Neural cell (in vitro differentiated cells): ENCODE data around the gene SLC35A2. TPM values are rescaled to one million over a fixed set of nuclear protein-coding genes. Genes with fewer than 3 reads are reported as not detected.

Experiments used
- H2AFZ ChIP-seq: fragments of 200-600, 300-800 bp; sonication (generic), shearing (Covaris generic); 2 replicates; pipeline ENCODE4 v1.6.0; 2014; ENCODE audit warnings: low read depth, mild to moderate bottlenecking, antibody characterized with exemption, low read length, moderate library complexity
- H3F3A ChIP-seq: fragments of 200-600 bp; shearing (Covaris generic); 2 replicates; pipeline ENCODE4 v1.6.1; 2016; ENCODE audit warnings: mild to moderate bottlenecking, moderate library complexity, mixed read lengths, antibody characterized with exemption, low read length; ENCODE audit not compliant: insufficient read depth, poor library complexity, severe bottlenecking
- H3K27ac ChIP-seq: fragments of 200-600, 300-800 bp; sonication (generic), shearing (Covaris generic); 2 replicates; pipeline ENCODE4 v1.5.1; 2014; ENCODE audit warnings: mild to moderate bottlenecking, low read length, moderate library complexity
- H3K27me3 ChIP-seq: fragments of 300-800, 200-600 bp; sonication (generic), shearing (Covaris generic); 2 replicates; pipeline ENCODE4 v1.6.0; 2014; ENCODE audit warnings: mild to moderate bottlenecking, low read depth, low read length, moderate library complexity; ENCODE audit not compliant: insufficient read depth
- H3K36me3 ChIP-seq: fragments of 300-800, 200-600 bp; sonication (generic), shearing (Covaris generic); 2 replicates; pipeline ENCODE4 v1.5.1; 2014; ENCODE audit warnings: mild to moderate bottlenecking, antibody characterized with exemption, low read length, moderate library complexity; ENCODE audit not compliant: insufficient read depth
- H3K4me2 ChIP-seq: fragments of 300-800, 200-600 bp; sonication (generic), shearing (Covaris generic); 2 replicates; pipeline ENCODE4 v1.6.0; 2014; ENCODE audit warnings: mild to moderate bottlenecking, low read length
- H3K4me3 ChIP-seq: fragments of 300-800, 200-600 bp; sonication (generic), shearing (Covaris generic); 2 replicates; pipeline ENCODE4 v1.5.1; 2014; ENCODE audit warnings: mild to moderate bottlenecking, low read length, moderate library complexity
- H3K79me2 ChIP-seq: fragments of 200-600 bp; shearing (Covaris generic); replicated peaks from 2 replicates; pipeline ENCODE4 v1.6.0; 2014; ENCODE audit warnings: mild to moderate bottlenecking, low read length, moderate library complexity; ENCODE audit not compliant: insufficient read depth
- H3K9ac ChIP-seq: fragments of 300-800, 200-600 bp; sonication (generic), shearing (Covaris generic); 2 replicates; pipeline ENCODE4 v1.6.1; 2016; ENCODE audit warnings: mild to moderate bottlenecking, low read length, mixed read lengths
- H3K9me2 ChIP-seq: fragments of 200-600 bp; shearing (Covaris generic); 2 replicates; pipeline ENCODE4 v1.6.1; 2016; ENCODE audit warnings: mild to moderate bottlenecking, low read length, mixed read lengths; ENCODE audit not compliant: insufficient read depth
- H3K9me3 ChIP-seq: fragments of 200-600, 300-800 bp; sonication (generic), shearing (Covaris generic); 2 replicates; pipeline ENCODE4 v1.6.1; 2016; ENCODE audit warnings: mild to moderate bottlenecking, mixed run types, low read length, moderate library complexity, mixed read lengths
- H4K20me1 ChIP-seq: fragments of 200-600 bp; shearing (Covaris generic); 2 replicates; pipeline ENCODE4 v1.6.1; 2016; ENCODE audit warnings: mild to moderate bottlenecking, mixed run types; ENCODE audit not compliant: insufficient read depth
- CTCF ChIP-seq: fragments of 450-650 bp; IDR thresholded peaks from 2 replicates; pipeline ENCODE4 v1.5.1; 2014; ENCODE audit warnings: antibody characterized with exemption, mild to moderate bottlenecking, moderate library complexity; ENCODE audit not compliant: poor library complexity, severe bottlenecking
- EP300 ChIP-seq: fragments of 450-650 bp; conservative IDR thresholded peaks from 2 replicates; pipeline ENCODE4 v1.6.1; 2014; ENCODE audit warnings: antibody characterized with exemption, mild to moderate bottlenecking, moderate library complexity; ENCODE audit not compliant: poor library complexity, severe bottlenecking
- EZH2 ChIP-seq: fragments of 200-600, 300-800 bp; shearing (Covaris generic), sonication (generic); IDR thresholded peaks from 2 replicates; pipeline ENCODE4 v1.6.1; 2014; ENCODE audit warnings: antibody characterized with exemption, low read length, borderline replicate concordance, mild to moderate bottlenecking; ENCODE audit not compliant: insufficient read depth, poor library complexity, severe bottlenecking
- MXI1 ChIP-seq: fragments of 450-650 bp; conservative IDR thresholded peaks from 2 replicates; pipeline ENCODE4 v1.6.1; 2014; ENCODE audit warnings: antibody characterized with exemption, mild to moderate bottlenecking; ENCODE audit not compliant: poor library complexity, severe bottlenecking
- POLR2AphosphoS5 ChIP-seq: IDR thresholded peaks from 2 replicates; pipeline ENCODE4 v1.6.1; 2012
- RAD21 ChIP-seq: fragments of 450-650 bp; conservative IDR thresholded peaks from 2 replicates; pipeline ENCODE4 v1.6.1; 2014; ENCODE audit warnings: antibody characterized with exemption, mild to moderate bottlenecking, moderate library complexity
- REST ChIP-seq: IDR thresholded peaks from 2 replicates; pipeline ENCODE4 v1.6.1; 2012; ENCODE audit warnings: borderline replicate concordance
- SMC3 ChIP-seq: fragments of 450-650 bp; conservative IDR thresholded peaks from 2 replicates; pipeline ENCODE4 v1.6.1; 2014; ENCODE audit warnings: antibody characterized with exemption, mild to moderate bottlenecking, moderate library complexity; ENCODE audit not compliant: poor library complexity
- TAF1 ChIP-seq: IDR thresholded peaks from 2 replicates; pipeline ENCODE4 v1.6.1; 2012; ENCODE audit warnings: low read depth
- polyA plus RNA-seq: library from polyadenylated mRNA; depleted of rRNA; stranded (reverse); fragments of >200 nt; gene quantifications from 2 replicates; pipeline ENCODE4 v1.2.3, GENCODE V29; 2014

SLC35A2 gene
- polyA plus RNA-seq, 1 donor from 2014 or later = 20.7 TPM

GRCh38 chrX:48924270-48924669 is 12.8 kb upstream of the SLC35A2 start:
- no peaks in the 10 kb centered on the region for H3K79me2 ChIP-seq
- H3K27me3 ChIP-seq = no peaks in the 10 kb centered on the region
- no peaks in the 10 kb centered on the region for H3K9me2 ChIP-seq
- no peaks in the 10 kb centered on the region for H4K20me1 ChIP-seq
- H2AFZ ChIP-seq = no peak overlapping the region
- H3K36me3 ChIP-seq = no peaks in the 10 kb centered on the region
- H3K9ac ChIP-seq = no peak overlapping the region
- no peak overlapping the region for H3K4me2 ChIP-seq
- H3K27ac ChIP-seq = no peak overlapping the region
- TF ChIP-seq TAF1 (no peak), MXI1 (no peak), REST (no peak), EP300 (no peak)
- no peak overlapping the region for H3K4me3 ChIP-seq
- no peaks in the 10 kb centered on the region for H3F3A ChIP-seq
- no peaks in the 10 kb centered on the region for H3K9me3 ChIP-seq

GRCh38 chrX:48923771-48924170 is 12.3 kb upstream of the SLC35A2 start:
- Histone ChIP-seq H2AFZ (no peak overlapping the region), H3K4me2 (no peak overlapping the region), H3K36me3 (no peaks in the 10 kb centered on the region), H3K27me3 (no peaks in the 10 kb centered on the region), H3K9me3 (no peaks in the 10 kb centered on the region), H3K9ac (no peak overlapping the region), H3F3A (no peaks in the 10 kb centered on the region), H3K79me2 (no peaks in the 10 kb centered on the region), H3K27ac (no peak overlapping the region), H4K20me1 (no peaks in the 10 kb centered on the region), H3K9me2 (no peaks in the 10 kb centered on the region), H3K4me3 (no peak overlapping the region)
- TF ChIP-seq REST (no peak), MXI1 (no peak), EP300 (no peak)

GRCh38 chrX:48920718-48921104 is 9.3 kb upstream of the SLC35A2 start:
- H3K4me2 ChIP-seq = no peak overlapping the region
- peak overlapping the region; percentile 16 for H3K27ac ChIP-seq
- H3K4me3 ChIP-seq = peak overlapping the region; percentile 74

More at GRCh38 chrX:48920718-48921104, 9.3 kb upstream of the SLC35A2 start:
- H2AFZ ChIP-seq = no peak overlapping the region
- H3K9ac ChIP-seq = no peak overlapping the region
- H3K9me2 ChIP-seq = no peaks in the 10 kb centered on the region
- H3K9me3 ChIP-seq = no peaks in the 10 kb centered on the region
- no peaks in the 10 kb centered on the region for H3K79me2 ChIP-seq
- H3K36me3 ChIP-seq = no peaks in the 10 kb centered on the region
- H4K20me1 ChIP-seq = no peaks in the 10 kb centered on the region
- no peak for TF ChIP-seq EZH2
- no peak for TF ChIP-seq SMC3
- no peak for TF ChIP-seq CTCF
- no peak for TF ChIP-seq TAF1
- TF ChIP-seq MXI1 = no peak
- no peak for TF ChIP-seq REST
- TF ChIP-seq EP300 = no peak
- no peak for TF ChIP-seq RAD21
- TF ChIP-seq POLR2AphosphoS5 = no peak
- no peaks in the 10 kb centered on the region for H3K27me3 ChIP-seq
- H3F3A ChIP-seq = no peaks in the 10 kb centered on the region
